Type B pancreatic cell (in vitro differentiated cells): ENCODE data around the gene TEX12. TPM values are rescaled to one million over a fixed set of nuclear protein-coding genes. Genes with fewer than 3 reads are reported as not detected.

Source experiments
- DNase-seq: peaks from one replicate; pipeline ENCODE4 v3.0.0; 2021; ENCODE audit warnings: mixed read lengths; ENCODE audit not compliant: unreplicated experiment; ENCODE audit errors: extremely low spot score
- H3K27ac Mint-ChIP-seq: 2 replicates; pipeline ENCODE4 v1.8.0; 2021; ENCODE audit warnings: mild to moderate bottlenecking, mixed read lengths
- H3K27me3 Mint-ChIP-seq: 2 replicates; pipeline ENCODE4 v1.8.0; 2021; ENCODE audit warnings: mixed read lengths
- H3K36me3 Mint-ChIP-seq: 2 replicates; pipeline ENCODE4 v1.8.0; 2021; ENCODE audit warnings: mixed read lengths
- H3K4me1 Mint-ChIP-seq: one replicate; pipeline ENCODE4 v1.8.0; 2021; ENCODE audit warnings: mixed read lengths; ENCODE audit not compliant: unreplicated experiment
- H3K4me3 Mint-ChIP-seq: 2 replicates; pipeline ENCODE4 v1.8.0; 2021; ENCODE audit warnings: mild to moderate bottlenecking, mixed read lengths
- H3K9me3 Mint-ChIP-seq: 2 replicates; pipeline ENCODE4 v1.8.0; 2021; ENCODE audit warnings: mixed read lengths
- CTCF ChIP-seq: fragments of 200-600 bp; sonication (generic); conservative IDR thresholded peaks from 2 replicates; pipeline ENCODE4 v1.5.0; 2021; ENCODE audit warnings: antibody characterized with exemption, mild to moderate bottlenecking
- total RNA-seq: library from RNA; stranded (reverse); gene quantifications from 2 replicates; pipeline ENCODE4 v1.2.1, GENCODE V29; 2021; ENCODE audit warnings: low replicate concordance

TEX12 gene
- total RNA-seq, 1 donor from 2014 or later: not detected

GRCh38 chr11:112213753-112214152 is 46.6 kb downstream of the TEX12 start:
- Mint-ChIP-seq H3K4me3 (no peak overlapping the region), H3K27ac (no peak overlapping the region), H3K27me3 (peaks cover 9% of the 10 kb centered on the region), H3K36me3 (no peaks in the 10 kb centered on the region), H3K4me1 (no peaks in the 10 kb centered on the region), H3K9me3 (no peaks in the 10 kb centered on the region)
- no peak for DNase-seq
- TF ChIP-seq CTCF: no peak

DNA sequence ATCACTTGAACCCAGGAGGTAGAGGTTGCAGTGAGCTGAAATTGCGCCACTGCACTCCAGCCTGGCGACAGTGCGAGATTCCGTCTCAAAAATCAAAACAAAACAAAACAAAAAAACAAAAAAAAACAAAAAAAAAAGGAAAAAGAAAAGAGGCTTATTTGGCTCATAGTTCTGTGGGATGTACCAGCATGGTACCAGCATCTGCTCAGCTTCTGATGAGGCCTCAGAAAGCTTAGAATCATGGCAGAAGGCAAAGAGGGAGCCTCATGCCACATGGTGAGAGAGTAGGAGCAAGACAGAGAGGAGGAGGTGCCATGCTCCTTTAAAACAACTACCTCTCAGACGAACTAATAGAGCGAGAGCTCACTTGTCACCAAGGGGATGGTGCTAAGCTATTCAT is 48.4 kb downstream of the TEX12 start:
- Mint-ChIP-seq H3K36me3 (no peaks in the 10 kb centered on the region), H3K4me1 (no peaks in the 10 kb centered on the region)
- DNase-seq: no peak

GRCh38 chr11:112216561-112217105 is 49.5 kb downstream of the TEX12 start:
- no peak for DNase-seq
- TF ChIP-seq CTCF: no peak
- no peaks in the 10 kb centered on the region for H3K9me3 Mint-ChIP-seq

More for the DNA sequence above, 48.4 kb downstream of the TEX12 start:
- TF ChIP-seq CTCF: no peak
- no peak overlapping the region for H3K27ac Mint-ChIP-seq
- peaks cover 4% of the 10 kb centered on the region for H3K27me3 Mint-ChIP-seq
- H3K4me3 Mint-ChIP-seq: no peak overlapping the region
- no peaks in the 10 kb centered on the region for H3K9me3 Mint-ChIP-seq

GRCh38 chr11:112219476-112220232 is 52.5 kb downstream of the TEX12 start:
- Mint-ChIP-seq H3K27me3 (no peaks in the 10 kb centered on the region), H3K4me3 (no peak overlapping the region)

More at GRCh38 chr11:112216561-112217105, 49.5 kb downstream of the TEX12 start:
- H3K4me1 Mint-ChIP-seq: peaks cover 4% of the 10 kb centered on the region
- no peak overlapping the region for H3K27ac Mint-ChIP-seq
- H3K27me3 Mint-ChIP-seq: no peaks in the 10 kb centered on the region
- H3K4me3 Mint-ChIP-seq: no peak overlapping the region
- H3K36me3 Mint-ChIP-seq: no peaks in the 10 kb centered on the region

DNA sequence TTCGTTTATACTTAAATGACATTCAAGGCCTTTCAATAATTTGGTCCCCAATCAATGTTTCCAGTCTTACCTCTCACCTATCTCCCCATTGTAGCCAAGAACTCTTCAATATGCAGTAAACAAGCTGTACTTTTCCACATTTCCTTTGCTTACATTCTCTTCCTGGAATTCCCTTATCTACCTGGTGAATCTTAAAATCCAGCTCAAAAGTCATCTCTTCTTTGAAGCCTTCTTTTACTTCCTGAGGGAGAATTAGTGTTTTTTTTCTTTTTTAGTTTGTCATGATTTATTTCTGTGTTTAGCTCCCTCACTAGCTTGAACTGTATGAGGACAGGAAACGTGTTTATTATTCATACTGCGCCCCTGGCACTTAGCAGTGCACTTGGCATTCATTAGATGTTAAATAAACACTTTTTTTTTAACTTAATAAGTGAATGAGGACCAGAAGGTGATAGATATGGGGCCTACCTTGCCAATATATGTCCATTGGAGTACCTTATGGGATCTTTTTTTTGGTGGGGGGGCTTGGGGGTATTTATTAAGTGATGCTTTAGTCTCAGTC is 54.2 kb downstream of the TEX12 start:
- H3K9me3 Mint-ChIP-seq: no peaks in the 10 kb centered on the region
- H3K27ac Mint-ChIP-seq: no peak overlapping the region
- H3K4me1 Mint-ChIP-seq: peaks cover 4% of the 10 kb centered on the region
- no peaks in the 10 kb centered on the region for H3K36me3 Mint-ChIP-seq
- no peaks in the 10 kb centered on the region for H3K27me3 Mint-ChIP-seq
- H3K4me3 Mint-ChIP-seq: no peak overlapping the region
- no peak for TF ChIP-seq CTCF
- DNase-seq: no peak

More at GRCh38 chr11:112219476-112220232, 52.5 kb downstream of the TEX12 start:
- Mint-ChIP-seq H3K36me3 (no peaks in the 10 kb centered on the region), H3K4me1 (peaks cover 4% of the 10 kb centered on the region), H3K27ac (no peak overlapping the region), H3K9me3 (no peaks in the 10 kb centered on the region)
- TF ChIP-seq CTCF: peak; percentile 91
- DNase-seq: no peak

Other genes starting within 250 kb of the TEX12 start
- gene C11orf52, start 248.5 kb upstream of the TEX12 start, total RNA-seq: 1.8 and 7.6 TPM in 2 replicates
- 4.8 and 22.0 TPM in 2 replicates for gene DIXDC1, start 230.0 kb upstream of the TEX12 start, total RNA-seq
- gene DLAT, start 142.0 kb upstream of the TEX12 start, total RNA-seq: 43.8 and 46.8 TPM in 2 replicates
- 3.1 and 5.5 TPM in 2 replicates for gene PIH1D2, start 93.4 kb upstream of the TEX12 start, total RNA-seq
- gene NKAPD1, start 93.1 kb upstream of the TEX12 start, total RNA-seq: 27.4 and 31.2 TPM in 2 replicates
- gene TIMM8B, start 80.6 kb upstream of the TEX12 start, total RNA-seq: 80.0 and 84.9 TPM in 2 replicates
- gene SDHD, start 80.5 kb upstream of the TEX12 start, total RNA-seq: 67.9 and 97.2 TPM in 2 replicates
- gene IL18, start 3.3 kb upstream of the TEX12 start, total RNA-seq: 0.94 and 1.3 TPM in 2 replicates
- gene BCO2, start 8.1 kb downstream of the TEX12 start, total RNA-seq: 2.2 and 2.7 TPM in 2 replicates
- gene PTS, start 59.1 kb downstream of the TEX12 start, total RNA-seq: 27.3 and 35.1 TPM in 2 replicates
- gene PLET1, start 93.5 kb downstream of the TEX12 start, total RNA-seq: not detected in 2 replicates